Subcutaneous adipose tissue (tissue), 4 donors: Measurements from ENCODE around the gene BRF1. TPM values are rescaled to one million over a fixed set of nuclear protein-coding genes. Genes with fewer than 3 reads are reported as not detected.

Source experiments
- CTCF ChIP-seq: fragments of 450-650 bp; IDR thresholded peaks from one replicate; pipeline ENCODE4 v1.5.1; 2016; ENCODE audit warnings: low read depth, mild to moderate bottlenecking, control low read depth, antibody characterized with exemption, moderate library complexity
- total RNA-seq, 4 donors: library from RNA; depleted of rRNA; stranded (reverse); fragments of >200 nt; gene quantifications; one replicate each; pipeline ENCODE4 v1.1.0, GENCODE V29; 2016

BRF1 gene
- total RNA-seq, 4 donors from 2014 or later = 19.7 to 76.1 (median 22.5) TPM

- no peak for TF ChIP-seq CTCF
These were observed 14.0 kb downstream of the BRF1 start for GRCh38 chr14:105286759-105287144.

- TF ChIP-seq CTCF = no peak
These were observed 15.6 kb downstream of the BRF1 start for GRCh38 chr14:105285174-105285573.

- TF ChIP-seq CTCF = no peak
These were observed 16.9 kb downstream of the BRF1 start for GRCh38 chr14:105283899-105284298.

- no peak for TF ChIP-seq CTCF
These were observed 17.8 kb downstream of the BRF1 start for GRCh38 chr14:105283028-105283427.

- TF ChIP-seq CTCF = no peak
These were observed 18.6 kb downstream of the BRF1 start for GRCh38 chr14:105282098-105282725.

- no peak for TF ChIP-seq CTCF
These were observed 19.3 kb downstream of the BRF1 start for GRCh38 chr14:105281371-105282097.

GRCh38 chr14:105280525-105280924, 20.3 kb downstream of the BRF1 start:
- TF ChIP-seq CTCF = no peak
